Activated CD8-positive, alpha-beta memory T cell treated with anti-CD3 and anti-CD28 coated beads, Interleukin-2, amount 50 U/mL, for 4 hours (primary cell): ENCODE results near the gene LCN6.

Source experiments
- DNase-seq: peaks from one replicate; pipeline ENCODE4 v3.0.0-alpha.2; 2020

LCN6 gene

GRCh38 chr9:136741883-136742571, 6.3 kb downstream of the LCN6 start:
- DNase-seq: no peak

- DNase-seq: no peak
Observed at GRCh38 chr9:136740971-136741882, 7.1 kb downstream of the LCN6 start.

GRCh38 chr9:136740491-136740890, 7.8 kb downstream of the LCN6 start:
- DNase-seq: no peak

- DNase-seq: no peak
Observed at GRCh38 chr9:136740069-136740468, 8.3 kb downstream of the LCN6 start.

GRCh38 chr9:136739509-136739908, 8.8 kb downstream of the LCN6 start:
- DNase-seq: no peak

GRCh38 chr9:136738960-136739359, 9.4 kb downstream of the LCN6 start:
- DNase-seq: no peak

- no peak for DNase-seq
Observed at GRCh38 chr9:136735812-136736480, 12.4 kb downstream of the LCN6 start.

GRCh38 chr9:136734837-136735496, 13.4 kb downstream of the LCN6 start:
- no peak for DNase-seq

- DNase-seq: no peak
Observed at GRCh38 chr9:136733611-136734010, 14.7 kb downstream of the LCN6 start.

GRCh38 chr9:136732444-136733178, 15.7 kb downstream of the LCN6 start:
- no peak for DNase-seq

- no peak for DNase-seq
Observed at GRCh38 chr9:136729926-136730325, 18.4 kb downstream of the LCN6 start.

GRCh38 chr9:136729144-136729543, 19.2 kb downstream of the LCN6 start:
- no peak for DNase-seq

GRCh38 chr9:136728548-136729123, 19.7 kb downstream of the LCN6 start:
- no peak for DNase-seq

GRCh38 chr9:136728080-136728547, 20.2 kb downstream of the LCN6 start:
- peak; percentile 95 for DNase-seq

GRCh38 chr9:136726631-136727191, 21.6 kb downstream of the LCN6 start:
- no peak for DNase-seq

- no peak for DNase-seq
Observed at GRCh38 chr9:136726118-136726517, 22.2 kb downstream of the LCN6 start.

- DNase-seq: no peak
Observed at GRCh38 chr9:136725612-136726011, 22.7 kb downstream of the LCN6 start.

- DNase-seq: no peak
Observed at GRCh38 chr9:136724772-136725171, 23.6 kb downstream of the LCN6 start.

- DNase-seq: no peak
Observed at GRCh38 chr9:136723989-136724388, 24.3 kb downstream of the LCN6 start.

GRCh38 chr9:136723362-136723976, 24.9 kb downstream of the LCN6 start:
- no peak for DNase-seq

- no peak for DNase-seq
Observed at GRCh38 chr9:136722969-136723356, 25.4 kb downstream of the LCN6 start.
